HG03460 (cell line): ENCODE results near the gene CD1E.
"Not testable (repeated sequence)": the region's sequence is repeated elsewhere in the genome, so short reads cannot be mapped to it uniquely, and the experiment has no call there.

Experiments
- ATAC-seq: cut with Tn5 transposase; IDR thresholded peaks from one replicate; pipeline ENCODE4 v1.9.1; 2021; ENCODE audit not compliant: unreplicated experiment

The CD1E gene

GRCh38 chr1:158353303-158354075 is at the start of gene CD1E:
CD1E (plus strand) TSS chr1:158353894; CDS start chr1:158353989, 95 bp downstream.
- no peak for ATAC-seq

DNA sequence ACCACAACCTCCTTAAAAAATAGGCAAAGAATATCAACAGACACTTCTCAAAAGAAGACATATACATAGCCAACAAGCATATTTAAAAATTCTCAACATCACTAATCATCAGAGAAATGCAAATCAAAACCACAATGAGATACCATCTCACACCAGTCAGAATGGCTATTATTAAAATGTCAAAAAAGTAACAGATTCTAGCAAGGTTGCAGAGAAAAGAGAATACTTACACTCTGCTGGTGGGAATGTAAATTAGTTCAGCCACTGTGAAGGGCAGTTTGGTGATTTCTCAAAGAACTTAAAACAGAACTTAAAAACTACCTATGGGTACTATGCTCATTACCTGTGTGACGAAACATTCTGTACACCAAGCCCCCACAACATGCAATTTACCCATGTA is 43.1 kb upstream of the CD1E start:
- ATAC-seq = no peak

GRCh38 chr1:158311066-158311465 is 42.6 kb upstream of the CD1E start:
- ATAC-seq = no peak

DNA sequence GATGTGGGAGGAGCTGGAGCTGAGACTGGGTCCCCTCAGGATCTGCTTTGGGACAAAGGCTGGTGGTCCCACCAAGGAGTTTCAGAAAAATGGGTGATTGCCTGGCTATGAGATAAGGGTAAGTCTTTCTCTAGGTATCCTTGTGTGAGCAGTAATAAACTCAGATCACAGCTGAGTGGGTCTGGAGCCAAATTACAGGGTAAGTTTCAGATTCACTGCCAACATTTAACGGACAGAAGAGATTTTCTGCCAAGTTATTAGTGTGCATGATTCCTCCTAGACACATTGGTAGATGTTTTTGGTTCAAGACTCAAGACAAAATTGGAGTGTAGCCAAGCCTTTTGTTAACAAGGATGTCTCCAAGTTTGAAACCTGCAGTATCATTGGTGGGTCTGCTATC is 29.8 kb upstream of the CD1E start:
- ATAC-seq = no peak

DNA sequence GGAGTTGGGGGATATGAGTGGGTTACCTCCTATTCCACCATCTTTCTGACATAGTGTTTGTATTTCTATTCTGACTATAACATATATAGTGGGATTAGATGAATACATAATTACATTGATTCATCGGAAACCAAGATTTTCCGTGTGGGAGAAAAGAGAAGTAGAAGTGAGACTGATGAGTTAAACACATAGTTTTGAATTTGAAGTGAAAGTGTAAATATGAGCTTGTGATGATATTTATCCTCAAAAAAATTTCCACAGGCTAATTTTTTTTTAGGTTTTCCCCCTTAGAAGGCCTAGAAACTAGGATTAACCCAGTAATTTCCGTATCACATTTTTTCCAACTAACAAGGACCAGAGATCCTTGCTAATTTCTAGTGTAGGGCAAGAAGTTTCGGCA is 29.3 kb upstream of the CD1E start:
- ATAC-seq = no peak

- ATAC-seq = no peak
Measured at GRCh38 chr1:158327481-158327880, 26.2 kb upstream of the CD1E start.

GRCh38 chr1:158328426-158328825 is 25.3 kb upstream of the CD1E start:
- no peak for ATAC-seq

- ATAC-seq = no peak
Measured at GRCh38 chr1:158329300-158329699, 24.4 kb upstream of the CD1E start.

DNA sequence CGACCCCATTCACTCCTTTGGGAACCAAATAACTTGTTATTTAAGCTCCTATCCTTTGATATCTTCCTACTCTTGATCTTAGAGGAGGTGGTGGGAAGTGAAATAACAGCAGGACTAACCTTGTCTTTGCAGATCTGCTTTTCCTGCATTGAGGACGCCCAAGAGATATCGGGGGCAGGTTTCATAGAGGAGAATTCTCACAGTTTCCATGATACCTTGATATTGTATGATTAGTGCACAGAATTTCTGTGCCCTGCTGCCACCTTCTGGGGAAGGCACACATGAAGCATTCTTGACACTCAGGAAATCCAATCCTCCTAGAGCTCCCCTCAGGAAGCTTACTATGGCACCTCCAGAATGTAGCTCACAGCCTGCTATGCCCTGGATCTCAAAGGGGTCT is 24.0 kb upstream of the CD1E start:
- ATAC-seq = no peak

- ATAC-seq = no peak
Measured at GRCh38 chr1:158330391-158331105, 23.1 kb upstream of the CD1E start.

DNA sequence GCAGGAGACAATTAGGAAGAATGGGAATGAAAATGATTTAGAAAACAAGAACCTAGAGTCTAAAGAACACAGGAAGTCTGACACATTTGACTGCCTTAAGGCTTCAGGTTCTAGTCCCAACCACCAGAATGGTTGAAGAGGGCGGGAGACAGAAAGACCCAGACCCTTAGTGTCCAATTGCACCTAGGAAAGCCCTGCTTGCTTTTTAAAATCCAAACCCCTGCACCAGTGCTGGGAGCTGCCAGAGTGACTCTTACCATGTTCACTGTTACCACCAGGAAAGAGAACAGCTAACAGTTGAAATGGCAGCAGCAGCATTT is 22.6 kb upstream of the CD1E start:
- no peak for ATAC-seq

- ATAC-seq = no peak
Measured at GRCh38 chr1:158331481-158332150, 22.1 kb upstream of the CD1E start, which contains the start of gene CD1B. CD1B (minus strand) TSS chr1:158331531; CDS start chr1:158331423, 108 bp downstream.

GRCh38 chr1:158333405-158334155 is 20.1 kb upstream of the CD1E start:
- no peak for ATAC-seq

GRCh38 chr1:158334526-158335212 is 19.0 kb upstream of the CD1E start:
- ATAC-seq = no peak

DNA sequence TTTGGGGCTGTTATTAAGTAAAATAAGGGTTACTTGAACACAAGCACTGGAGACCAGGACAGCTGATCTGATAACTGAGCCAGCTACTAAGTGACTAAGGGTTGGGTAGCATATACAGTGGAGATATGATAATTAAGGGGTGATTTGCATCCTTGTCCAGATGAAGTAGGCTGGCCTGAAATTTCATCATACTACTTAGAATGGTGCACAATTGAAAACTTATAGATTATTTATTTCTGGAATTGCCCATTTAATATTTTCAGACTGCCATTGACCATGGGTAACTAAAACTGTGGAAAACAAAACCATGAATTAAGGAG is 18.5 kb upstream of the CD1E start:
- ATAC-seq = no peak

DNA sequence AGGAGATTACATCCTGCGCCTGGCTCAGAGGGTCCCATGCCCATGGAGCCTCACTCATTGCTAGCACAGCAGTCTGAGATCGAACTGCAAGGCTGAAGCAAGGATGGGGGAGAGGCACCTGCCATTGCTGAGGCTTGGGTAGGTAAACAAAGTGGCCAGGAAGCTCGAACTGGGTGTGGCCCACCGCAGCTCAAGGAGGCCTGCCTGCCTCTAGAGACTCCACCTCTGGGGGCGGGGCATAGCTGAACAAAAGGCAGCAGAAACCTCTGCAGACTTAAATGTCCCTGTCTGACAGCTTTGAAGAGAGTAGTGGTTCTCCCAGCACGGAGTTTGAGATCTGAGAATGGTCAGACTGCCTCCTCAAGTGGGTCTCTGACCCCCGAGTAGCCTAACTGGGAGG is 17.3 kb upstream of the CD1E start:
- not testable (repeated sequence) for ATAC-seq

DNA sequence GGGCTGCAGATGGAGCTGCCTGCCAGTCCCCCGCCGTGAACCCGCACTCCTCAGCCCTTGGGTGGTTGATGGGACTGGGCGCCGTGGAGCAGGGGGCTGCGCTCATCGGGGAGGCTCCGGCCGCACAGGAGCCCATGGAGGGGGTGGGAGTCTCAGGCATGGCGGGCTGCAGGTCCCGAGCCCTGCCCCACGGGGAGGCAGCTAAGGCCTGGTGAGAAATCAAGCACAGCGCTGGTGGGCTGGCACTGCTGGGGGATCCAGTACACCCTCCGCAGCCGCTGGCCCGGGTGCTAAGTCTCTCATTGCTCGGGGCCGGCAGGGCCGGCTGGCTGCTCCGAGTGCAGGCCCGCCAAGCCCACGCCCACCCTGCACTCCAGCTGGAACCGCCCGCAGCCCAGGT is 4.7 kb upstream of the CD1E start:
- not testable (repeated sequence) for ATAC-seq

- ATAC-seq = no peak
Measured at GRCh38 chr1:158354255-158354654, 561 bp downstream of the CD1E start.

GRCh38 chr1:158355773-158356285 is 2.1 kb downstream of the CD1E start:
- ATAC-seq = no peak

DNA sequence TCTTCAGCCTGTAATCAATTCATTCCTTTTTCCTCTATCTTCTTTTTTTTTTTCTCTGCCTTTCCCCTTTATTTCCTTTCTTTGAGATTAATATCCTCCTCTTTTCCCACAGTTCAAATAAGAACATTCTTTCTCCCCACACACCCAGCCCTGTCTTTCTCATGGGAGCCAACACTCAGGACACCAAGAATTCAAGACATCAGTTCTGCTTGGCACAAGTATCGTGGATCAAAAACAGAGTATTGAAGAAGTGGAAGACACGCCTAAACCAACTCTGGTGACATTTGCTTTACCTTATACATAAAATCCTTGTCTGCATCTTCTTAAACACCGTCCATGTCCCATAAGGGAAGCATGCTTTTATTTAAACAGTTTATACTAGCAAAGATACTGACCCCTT is 2.9 kb downstream of the CD1E start:
- no peak for ATAC-seq

DNA sequence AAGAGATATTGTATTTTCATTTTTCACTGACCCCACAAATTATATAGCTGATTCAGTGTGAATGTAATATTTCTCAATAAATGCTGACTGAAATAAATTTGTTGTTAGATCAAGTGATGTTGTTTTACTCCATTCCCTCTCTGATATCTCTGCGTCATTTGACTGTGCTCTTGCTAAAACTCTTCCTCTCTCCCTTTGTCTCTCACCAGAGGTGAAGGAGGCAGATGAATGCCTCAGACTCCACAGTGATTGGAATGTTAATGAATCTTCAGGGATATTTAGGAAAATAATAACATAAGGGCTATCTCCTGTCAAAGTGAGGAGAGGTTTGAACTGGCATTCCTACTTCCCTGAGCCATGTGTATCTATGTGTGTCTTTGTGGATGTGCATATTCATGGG is 3.7 kb downstream of the CD1E start:
- no peak for ATAC-seq
